Tibial artery (tissue), 4 donors: ENCODE results near the gene AGAP3.

Source experiments
- DNase-seq, 2 donors: peaks; one replicate each; pipeline ENCODE4 v3.0.0-alpha.2; 2019
- H3K27ac ChIP-seq, 2 donors: fragments of 200-600 bp; sonication (generic) in 1 of 2; 1 replicate in 1 of 2; 2 replicates in 1 of 2; pipeline ENCODE4 v1.5.1; 2018 to 2019; ENCODE audit warnings: mild to moderate bottlenecking in 1 of 2
- H3K27me3 ChIP-seq, 2 donors: fragments of 200-600 bp; sonication (generic) in 1 of 2; one replicate each; pipeline versions ENCODE4 v1.5.1 to v1.6.0; 2016 to 2019
- H3K36me3 ChIP-seq, 3 donors: fragments of 200-600 bp; sonication (generic) in 2 of 3; one replicate each; pipeline ENCODE4 v1.5.1; 2016 to 2019; ENCODE audit warnings: mild to moderate bottlenecking in 2 of 3
- H3K4me1 ChIP-seq, 4 donors: fragments of 200-600 bp; sonication (generic) in 2 of 4; 1 replicate in 3 of 4; 2 replicates in 1 of 4; pipeline ENCODE4 v1.5.1; 2016 to 2019
- H3K4me3 ChIP-seq, 2 donors: fragments of 200-600 bp; sonication (generic) in 1 of 2; 1 replicate in 1 of 2; 2 replicates in 1 of 2; pipeline ENCODE4 v1.5.1; 2018 to 2019; ENCODE audit warnings: mild to moderate bottlenecking in 2 of 2
- H3K9me3 ChIP-seq, 3 donors: fragments of 200-600 bp; sonication (generic) in 1 of 3; one replicate each; pipeline ENCODE4 v1.5.1; 2016 to 2019
- intact Hi-C: fragments of 100-400 bp; cut with DNase I; formaldehyde crosslinking; loops from one replicate; pipeline ENCODE4 v1.15.0; 2023; ENCODE audit warnings: low total_unique reads
- TF ChIP-seq, protein P1 (sequence below), 2 experiments: fragments of 200-600 bp in 1 of 2; fragments of 450-650 bp in 1 of 2; IDR thresholded peaks; one replicate each; pipeline ENCODE4 v1.5.1; 2017 to 2019; ENCODE audit warnings: antibody characterized with exemption in 2 of 2, mild to moderate bottlenecking in 1 of 2, moderate library complexity in 1 of 2

Gene AGAP3

GRCh38 chr7:151133986-151134742 lies 47.9 kb downstream of the AGAP3 start:
- H3K9me3 ChIP-seq, result no peaks in the 10 kb centered on the region
- no peak overlapping the region for H3K27ac ChIP-seq
- peaks cover 32 to 100% (median 95%) of the 10 kb centered on the region in 3 donors for H3K36me3 ChIP-seq

DNA sequence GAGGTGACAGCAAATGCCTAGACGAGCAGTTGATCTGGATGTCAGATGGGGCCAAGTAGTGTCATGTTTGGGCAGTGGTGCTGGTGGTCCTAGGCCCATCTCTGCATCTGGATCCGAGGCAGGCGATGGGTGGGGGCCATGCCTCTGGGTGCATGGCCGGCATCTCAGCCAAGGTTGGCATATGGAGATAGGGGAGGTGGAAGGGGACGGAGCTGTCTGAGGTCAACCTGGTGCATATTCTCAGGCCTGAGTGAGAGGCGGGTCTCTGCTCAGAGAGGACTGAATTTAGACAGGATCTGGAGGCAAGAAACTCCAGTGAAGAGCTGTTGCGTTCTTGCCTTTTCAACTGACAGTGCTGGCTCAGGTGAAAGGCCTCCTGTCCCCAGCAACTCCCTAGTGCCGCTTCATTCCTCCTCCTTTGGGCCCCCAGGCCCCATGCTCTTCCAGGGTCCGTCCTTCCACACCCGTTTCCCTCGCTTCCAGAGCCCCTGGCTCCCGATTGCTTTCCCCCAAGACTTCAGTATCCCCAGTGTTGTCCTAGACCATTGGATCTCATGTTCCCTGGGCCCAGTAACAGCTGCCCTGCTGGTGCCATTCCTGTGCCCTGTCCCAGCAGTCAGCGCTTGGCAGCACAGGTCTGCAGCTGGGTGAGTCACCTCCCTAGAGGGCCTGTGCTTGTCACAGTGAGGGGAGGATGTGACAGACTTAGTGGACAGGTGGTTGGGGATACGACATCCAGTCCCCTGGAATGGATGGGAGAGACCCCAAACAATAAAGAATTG lies 48.7 kb downstream of the AGAP3 start:
- TF ChIP-seq, protein P1, sequence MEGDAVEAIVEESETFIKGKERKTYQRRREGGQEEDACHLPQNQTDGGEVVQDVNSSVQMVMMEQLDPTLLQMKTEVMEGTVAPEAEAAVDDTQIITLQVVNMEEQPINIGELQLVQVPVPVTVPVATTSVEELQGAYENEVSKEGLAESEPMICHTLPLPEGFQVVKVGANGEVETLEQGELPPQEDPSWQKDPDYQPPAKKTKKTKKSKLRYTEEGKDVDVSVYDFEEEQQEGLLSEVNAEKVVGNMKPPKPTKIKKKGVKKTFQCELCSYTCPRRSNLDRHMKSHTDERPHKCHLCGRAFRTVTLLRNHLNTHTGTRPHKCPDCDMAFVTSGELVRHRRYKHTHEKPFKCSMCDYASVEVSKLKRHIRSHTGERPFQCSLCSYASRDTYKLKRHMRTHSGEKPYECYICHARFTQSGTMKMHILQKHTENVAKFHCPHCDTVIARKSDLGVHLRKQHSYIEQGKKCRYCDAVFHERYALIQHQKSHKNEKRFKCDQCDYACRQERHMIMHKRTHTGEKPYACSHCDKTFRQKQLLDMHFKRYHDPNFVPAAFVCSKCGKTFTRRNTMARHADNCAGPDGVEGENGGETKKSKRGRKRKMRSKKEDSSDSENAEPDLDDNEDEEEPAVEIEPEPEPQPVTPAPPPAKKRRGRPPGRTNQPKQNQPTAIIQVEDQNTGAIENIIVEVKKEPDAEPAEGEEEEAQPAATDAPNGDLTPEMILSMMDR (IDR thresholded peaks at IDR 0.05), result no peak
- Histone ChIP-seq H3K4me3 (no peak overlapping the region), H3K27ac (no peak overlapping the region), H3K36me3 (peaks cover 25 to 100% (median 95%) of the 10 kb centered on the region in 3 donors), H3K4me1 (no peaks in the 10 kb centered on the region), H3K27me3 (no peaks in the 10 kb centered on the region), H3K9me3 (no peaks in the 10 kb centered on the region)
- intact Hi-C loops, result no loop called here
- no peak for DNase-seq

More at GRCh38 chr7:151133986-151134742, 47.9 kb downstream of the AGAP3 start:
- TF ChIP-seq, protein P1 (IDR thresholded peaks at IDR 0.05), result no peak
- H3K4me1 ChIP-seq, result no peaks in the 10 kb centered on the region
- intact Hi-C loops, result no loop called here
- H3K27me3 ChIP-seq, result no peaks in the 10 kb centered on the region
- DNase-seq, result peak in 1 of 2 donors; percentile 58
- H3K4me3 ChIP-seq, result no peak overlapping the region

DNA sequence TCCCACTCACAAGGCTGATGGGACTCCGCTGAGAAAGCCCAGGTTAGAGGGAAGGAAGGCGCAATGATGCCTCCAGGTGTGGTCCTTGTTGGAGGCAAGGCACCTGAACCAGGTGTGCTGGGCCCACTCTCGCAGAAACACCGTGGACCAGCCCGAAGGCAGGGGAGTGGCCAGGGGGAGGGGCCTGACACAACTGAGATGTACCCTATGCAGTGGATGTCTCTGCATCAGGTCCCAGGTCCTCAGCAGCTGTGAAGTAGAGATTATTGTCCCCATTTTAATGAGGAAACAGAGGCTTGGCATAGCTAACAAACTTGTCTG lies 49.2 kb downstream of the AGAP3 start:
- no peak overlapping the region for H3K27ac ChIP-seq
- no peak for DNase-seq
- H3K36me3 ChIP-seq, result peaks cover 24 to 100% (median 90%) of the 10 kb centered on the region in 3 donors
- no peak overlapping the region for H3K4me3 ChIP-seq
- TF ChIP-seq, protein P1 (IDR thresholded peaks at IDR 0.05), result no peak
- intact Hi-C loops, result no loop called here
- no peaks in the 10 kb centered on the region for H3K9me3 ChIP-seq
- no peaks in the 10 kb centered on the region for H3K27me3 ChIP-seq
- no peaks in the 10 kb centered on the region for H3K4me1 ChIP-seq

- Histone ChIP-seq H3K27me3 (no peaks in the 10 kb centered on the region), H3K9me3 (no peaks in the 10 kb centered on the region), H3K4me3 (no peak overlapping the region), H3K27ac (no peak overlapping the region), H3K4me1 (no peaks in the 10 kb centered on the region), H3K36me3 (peaks cover 24 to 100% (median 84%) of the 10 kb centered on the region in 3 donors)
- TF ChIP-seq, protein P1 (IDR thresholded peaks at IDR 0.05), result no peak
- intact Hi-C loops, result no loop called here
- no peak for DNase-seq
These were observed 49.9 kb downstream of the AGAP3 start for GRCh38 chr7:151135866-151136843.

DNA sequence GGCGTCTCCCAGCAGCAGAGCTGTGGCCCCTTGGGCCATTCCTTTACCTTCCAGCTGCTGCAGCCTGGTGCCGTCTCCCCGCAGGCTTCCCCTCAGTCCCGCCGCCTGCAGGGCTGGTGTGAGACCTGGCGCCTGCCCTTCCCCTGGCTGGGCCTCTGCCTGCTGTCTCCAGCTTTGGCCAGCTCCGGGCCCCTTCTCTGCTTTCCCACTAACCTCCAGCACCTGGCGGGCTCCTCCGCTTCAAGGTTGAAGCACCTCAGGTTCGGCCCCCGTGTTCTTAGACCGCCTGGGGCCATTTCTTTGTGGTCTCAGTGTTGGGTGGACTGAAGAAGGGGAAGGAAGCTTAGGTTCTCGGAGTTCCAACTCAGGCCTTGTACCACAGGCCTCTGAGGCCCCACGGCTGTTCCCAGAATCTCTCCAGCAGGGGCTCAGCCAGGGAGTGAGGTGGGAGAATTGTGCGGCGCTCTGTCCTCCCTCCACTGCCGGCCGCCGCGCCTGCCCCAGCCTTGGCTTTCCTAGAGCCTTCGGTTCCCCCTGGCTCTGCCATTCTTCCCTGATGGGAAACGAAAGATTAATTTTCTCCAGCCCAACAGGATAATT lies 50.9 kb downstream of the AGAP3 start:
- Histone ChIP-seq H3K36me3 (peaks cover 32 to 100% (median 86%) of the 10 kb centered on the region in 3 donors), H3K27me3 (no peaks in the 10 kb centered on the region)
- no peak for DNase-seq

More for the DNA sequence above, 50.9 kb downstream of the AGAP3 start:
- Histone ChIP-seq H3K9me3 (no peaks in the 10 kb centered on the region), H3K4me1 (no peaks in the 10 kb centered on the region), H3K27ac (no peak overlapping the region), H3K4me3 (no peak overlapping the region)
- intact Hi-C loops, result no loop called here
- TF ChIP-seq, protein P1 (IDR thresholded peaks at IDR 0.05), result no peak
